Stimulated activated CD4-positive, alpha-beta T cell treated with anti-CD3 and anti-CD28 coated beads, Interleukin-12 subunit alpha, Interleukin-12 subunit beta, amount 100 ng/mL, for 24 hours (primary cell): ENCODE results near the gene HACD1.

ENCODE experiments used
- DNase-seq, 2 experiments: peaks; one replicate each; pipeline ENCODE4 v3.0.0-alpha.2; 2020; ENCODE audit warnings: low read depth in 2 of 2

The HACD1 gene

DNA sequence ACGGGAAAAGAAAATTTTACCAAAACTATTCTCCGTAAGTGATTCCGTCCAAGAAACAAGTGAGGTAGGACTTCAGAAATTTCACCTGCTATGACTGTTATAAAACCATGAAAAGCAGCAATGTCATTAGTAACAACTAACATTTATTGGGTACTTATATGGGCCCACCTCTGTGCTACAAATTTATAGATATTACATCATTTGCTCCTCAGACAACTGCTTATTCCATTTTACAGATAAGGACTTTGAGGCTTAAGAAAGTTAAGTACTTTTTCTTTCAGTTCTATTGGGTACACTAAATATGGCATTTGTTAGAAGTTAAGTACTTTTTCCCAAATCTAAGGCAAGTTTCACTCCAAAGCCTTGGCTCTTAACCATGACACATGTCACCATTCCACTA is 36.3 kb downstream of the HACD1 start:
- no peak for DNase-seq

GRCh38 chr10:17578603-17579002 is 38.6 kb downstream of the HACD1 start:
- DNase-seq = no peak

GRCh38 chr10:17576768-17577167 is 40.4 kb downstream of the HACD1 start:
- DNase-seq = no peak

GRCh38 chr10:17564911-17565310 is 52.3 kb downstream of the HACD1 start:
- no peak for DNase-seq

GRCh38 chr10:17563452-17563851 is 53.7 kb downstream of the HACD1 start:
- DNase-seq = no peak

GRCh38 chr10:17562614-17563013 is 54.6 kb downstream of the HACD1 start:
- no peak for DNase-seq

GRCh38 chr10:17561111-17561510 is 56.1 kb downstream of the HACD1 start:
- no peak for DNase-seq

- DNase-seq = no peak
These were observed 59.7 kb downstream of the HACD1 start for GRCh38 chr10:17557459-17557858.

GRCh38 chr10:17548770-17549169 is 68.4 kb downstream of the HACD1 start:
- no peak for DNase-seq

DNA sequence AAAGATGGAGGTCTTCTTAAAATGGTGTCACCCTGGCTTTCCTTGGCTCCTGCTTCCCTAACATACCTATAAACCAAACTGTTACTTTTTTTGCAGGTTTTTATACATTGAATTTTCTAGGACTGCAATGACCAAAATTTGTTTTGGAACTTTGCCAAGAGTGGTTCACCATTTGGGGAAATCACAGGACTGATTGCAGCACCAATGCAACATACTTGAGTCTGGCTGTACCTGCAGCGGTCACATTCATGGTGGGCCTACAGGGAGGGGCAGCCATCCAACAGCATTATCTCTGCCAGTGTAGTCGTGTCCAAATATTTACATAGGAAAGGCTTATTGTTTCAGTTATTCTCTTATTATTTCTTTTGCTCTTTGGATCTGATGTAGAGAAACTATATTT is 69.0 kb downstream of the HACD1 start:
- no peak for DNase-seq

- no peak for DNase-seq
These were observed 70.1 kb downstream of the HACD1 start for GRCh38 chr10:17547060-17547459.

GRCh38 chr10:17544465-17544864 is 72.7 kb downstream of the HACD1 start:
- no peak for DNase-seq
